Renal cortex interstitium (tissue), 11 donors: ENCODE data around the gene CCDC34. TPM values are rescaled to one million over a fixed set of nuclear protein-coding genes. Genes with fewer than 3 reads are reported as not detected.
"Not testable (repeated sequence)": the region's sequence is repeated elsewhere in the genome, so short reads cannot be mapped to it uniquely, and the experiment has no call there.

Experiments used
- DNase-seq, 11 donors: peaks; one replicate each; pipeline ENCODE4 v3.0.0-alpha.2; 2013; ENCODE audit warnings: low read depth in 9 of 11, low spot score in 4 of 11; ENCODE audit errors: extremely low read depth in 1 of 11
- polyA plus RNA-seq, 3 donors: library from polyadenylated mRNA; unstranded; fragments of 120-200 nt; gene quantifications; one replicate each; pipeline ENCODE4 v1.2.1, GENCODE V29; 2013; ENCODE audit not compliant: insufficient read length in 3 of 3

CCDC34 gene
- polyA plus RNA-seq, 3 donors = 28.1 to 34.4 (median 31.8) TPM

DNA sequence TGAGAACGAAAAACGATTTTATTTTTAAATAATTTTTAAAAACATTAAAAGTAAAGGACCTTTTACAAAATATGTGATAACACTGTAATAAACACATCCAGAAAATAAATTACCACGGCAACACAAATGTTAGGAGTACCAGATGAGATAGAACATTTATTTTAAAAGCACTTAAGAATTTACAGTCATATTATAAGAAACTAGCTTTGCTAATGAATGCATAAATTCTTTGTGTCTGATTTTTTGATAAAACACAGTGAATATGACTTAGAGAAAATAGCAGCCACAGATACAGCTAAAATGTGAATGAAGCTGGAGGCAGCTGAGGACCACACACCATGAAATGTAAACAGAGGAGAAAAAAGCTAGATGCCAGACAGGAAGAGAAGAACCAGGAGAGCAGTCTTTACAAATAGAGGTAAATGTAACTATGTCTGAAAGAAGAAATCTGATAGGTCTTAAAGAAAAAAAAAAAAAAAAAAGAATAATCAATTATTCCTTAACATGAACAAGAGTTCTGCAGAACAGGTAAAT lies 14.6 kb downstream of the CCDC34 start:
- no peak for DNase-seq

DNA sequence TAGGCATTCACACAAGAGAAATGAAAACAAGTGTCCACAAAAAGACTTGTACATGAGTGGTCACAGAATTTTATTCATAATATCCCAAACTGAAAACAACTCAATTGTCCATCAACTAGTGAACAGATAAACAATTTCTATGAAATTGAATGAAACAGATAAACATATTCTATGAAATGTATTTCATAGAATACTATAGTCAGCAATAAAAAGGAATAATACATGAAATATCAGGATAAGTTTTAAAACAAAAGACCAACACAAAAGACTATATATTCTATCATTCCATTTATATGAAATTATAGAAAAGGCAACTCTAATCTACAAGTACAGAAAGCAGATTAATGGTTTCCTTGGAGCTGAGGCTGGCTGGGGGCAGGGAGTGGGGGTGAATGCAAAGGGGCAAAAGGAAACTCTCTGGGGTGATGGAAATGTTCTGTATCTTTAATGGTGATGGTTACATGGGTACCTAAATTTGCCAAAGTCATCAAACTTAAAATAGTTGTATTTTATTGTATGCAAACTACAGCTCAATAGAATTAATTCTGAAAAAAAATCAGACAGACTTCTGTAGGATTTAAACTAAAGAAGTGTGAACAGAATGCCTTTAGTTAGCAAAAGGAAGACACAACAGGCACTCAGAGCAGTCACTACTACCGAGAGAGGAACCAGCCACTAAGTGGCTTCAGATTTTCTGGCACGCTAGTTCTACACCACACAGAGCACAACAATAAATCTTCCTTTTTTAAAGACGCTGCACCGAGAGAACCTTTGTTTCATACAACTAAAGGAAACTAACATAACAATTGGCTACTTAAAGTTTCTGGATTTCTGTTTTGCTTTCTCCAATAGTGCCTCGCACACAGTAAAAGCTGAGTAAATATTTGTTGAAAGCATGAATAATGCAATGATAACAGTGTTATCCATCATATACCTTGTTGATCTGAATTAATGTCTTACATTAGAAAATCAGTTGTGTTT lies 15.4 kb downstream of the CCDC34 start:
- no peak for DNase-seq

DNA sequence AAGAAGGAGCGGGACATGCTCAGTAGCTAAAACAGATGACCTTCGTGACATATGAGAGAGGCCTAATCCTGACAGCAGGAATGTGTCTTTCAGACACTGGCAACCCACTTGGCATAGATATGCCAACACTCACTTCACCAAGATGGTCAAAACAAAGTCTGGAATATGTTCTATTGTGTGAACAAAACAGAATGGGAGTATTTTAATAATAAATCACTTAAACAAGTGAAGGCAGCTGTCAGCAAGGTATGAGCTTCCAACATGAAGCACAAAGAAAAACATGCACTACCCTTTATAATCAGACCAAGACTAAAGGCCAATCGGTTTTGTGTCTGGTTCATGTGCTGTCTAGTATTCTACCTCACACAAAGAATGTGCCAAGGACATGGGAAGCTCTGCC lies 23.1 kb downstream of the CCDC34 start:
- no peak for DNase-seq

DNA sequence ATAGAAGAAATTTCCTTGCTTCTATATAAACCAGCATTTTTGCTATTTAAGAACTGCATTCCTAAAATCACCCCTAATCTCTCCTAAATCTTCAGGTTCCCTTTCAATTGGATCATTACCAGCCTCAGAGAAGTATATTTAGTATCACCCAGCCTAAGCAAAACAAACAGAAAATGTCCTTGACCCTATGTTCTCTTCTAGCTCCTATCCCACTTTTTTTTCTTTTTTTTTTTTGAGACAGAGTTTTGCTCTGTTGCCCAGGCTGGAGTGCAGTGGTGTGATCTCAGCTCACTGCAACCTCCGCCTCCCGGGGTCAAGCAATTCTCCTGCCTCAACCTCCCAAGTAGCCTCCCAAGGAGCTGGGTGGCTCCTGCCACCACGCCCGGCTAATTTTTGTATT lies 28.3 kb downstream of the CCDC34 start:
- not testable (repeated sequence) for DNase-seq

DNA sequence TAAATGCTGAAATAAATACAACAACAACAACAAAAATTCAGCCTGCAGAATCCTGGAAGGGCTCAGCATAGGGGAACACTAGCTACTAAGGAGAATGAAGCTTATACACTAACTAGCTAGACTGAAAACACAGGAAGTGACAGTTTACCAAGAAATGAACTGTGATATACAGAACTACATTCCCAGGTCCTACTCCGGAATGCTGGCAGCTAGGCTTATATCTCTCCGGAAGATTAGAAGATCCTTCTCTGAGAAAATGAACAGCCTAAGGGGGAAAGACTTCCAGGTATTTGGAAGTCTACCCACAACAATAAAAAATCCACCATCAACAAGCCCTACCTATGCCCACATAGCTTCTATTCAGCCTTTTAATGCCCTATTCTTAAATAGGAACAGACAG lies 31.0 kb downstream of the CCDC34 start:
- DNase-seq = no peak

DNA sequence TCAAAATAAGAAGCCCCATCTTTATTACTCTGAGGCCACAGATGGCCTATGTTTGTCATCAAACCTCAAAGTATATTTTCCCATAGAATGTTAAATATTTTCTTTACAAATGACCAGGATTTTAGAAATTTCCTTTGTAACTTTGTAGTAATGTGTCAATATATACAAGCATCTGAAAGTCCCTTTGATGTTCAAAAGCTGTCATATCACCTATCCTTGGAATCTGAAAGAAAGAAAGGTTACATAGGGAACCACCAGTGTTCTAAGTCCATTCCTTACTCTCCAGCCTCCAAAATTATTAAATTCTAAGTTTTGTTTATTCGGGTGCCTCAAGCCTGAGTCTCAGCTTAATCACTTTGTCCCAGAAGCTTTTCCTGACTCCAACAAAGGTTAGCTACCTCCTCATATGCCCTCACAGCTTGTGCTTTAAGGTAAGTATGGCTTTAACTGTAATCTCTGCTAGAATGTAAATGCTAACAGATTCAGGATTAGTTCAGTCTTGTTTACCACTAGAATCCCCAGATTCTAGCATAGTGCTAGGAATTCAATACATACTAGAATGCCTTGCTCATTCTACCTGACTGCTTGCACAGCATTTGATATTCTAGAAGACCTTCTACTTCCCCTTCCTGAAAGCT lies 32.3 kb downstream of the CCDC34 start:
- DNase-seq = no peak

DNA sequence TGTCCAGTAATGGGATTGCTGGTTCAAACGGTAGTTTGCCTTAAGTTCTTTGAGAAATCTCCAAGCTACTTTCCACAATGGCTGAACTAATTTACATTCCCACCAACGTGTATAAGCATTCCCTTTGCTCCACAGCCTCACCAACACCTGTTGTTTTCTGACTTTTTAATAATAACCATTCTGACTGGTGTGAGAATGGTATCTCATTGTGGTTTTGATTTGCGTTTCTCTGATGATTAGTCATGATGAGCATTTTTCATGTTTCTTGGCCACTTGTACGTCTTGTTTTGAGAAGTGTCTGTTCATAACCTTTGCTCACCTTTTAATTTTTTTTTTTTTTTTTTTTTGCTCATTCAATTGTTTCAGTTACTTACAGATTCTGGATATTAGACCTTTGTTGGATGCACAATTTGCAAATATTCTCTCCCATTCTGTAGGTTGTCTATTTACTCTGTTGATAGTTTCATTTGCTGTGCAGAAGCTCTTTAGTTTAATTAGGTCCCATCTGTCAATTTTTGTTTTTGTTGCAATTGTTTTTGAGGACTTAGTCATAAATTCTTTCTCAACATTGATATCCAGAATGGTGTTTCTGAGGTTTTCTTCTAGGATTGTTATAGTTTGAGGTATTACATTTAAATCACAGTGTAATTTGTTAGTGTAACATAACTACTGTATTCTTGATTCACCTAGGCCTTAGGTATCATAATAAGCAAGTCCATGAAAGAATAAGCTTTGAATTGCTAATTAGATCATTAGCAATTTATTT lies 33.0 kb downstream of the CCDC34 start:
- DNase-seq = no peak

- DNase-seq = no peak
Observed at GRCh38 chr11:27328614-27329013, 34.4 kb downstream of the CCDC34 start.

DNA sequence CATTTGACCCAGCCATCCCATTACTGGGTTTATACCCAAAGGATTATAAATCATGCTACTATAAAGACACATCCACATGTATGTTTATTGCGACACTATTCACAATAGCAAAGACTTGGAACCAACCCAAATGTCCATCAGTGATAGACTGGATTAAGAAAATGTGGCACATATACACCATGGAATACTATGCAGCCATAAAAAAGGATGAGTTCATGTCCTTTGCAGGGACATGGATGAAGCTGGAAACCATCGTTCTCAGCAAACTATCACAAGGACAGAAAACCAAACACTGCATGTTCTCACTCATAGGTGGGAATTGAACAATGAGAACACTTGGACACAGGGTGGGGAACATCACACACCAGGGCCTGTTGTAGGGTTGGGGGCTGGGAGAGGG lies 36.0 kb downstream of the CCDC34 start:
- not testable (repeated sequence) for DNase-seq

GRCh38 chr11:27322196-27322595 lies 40.8 kb downstream of the CCDC34 start:
- DNase-seq = not testable (repeated sequence)

GRCh38 chr11:27321340-27321739 lies 41.7 kb downstream of the CCDC34 start:
- DNase-seq = not testable (repeated sequence)

DNA sequence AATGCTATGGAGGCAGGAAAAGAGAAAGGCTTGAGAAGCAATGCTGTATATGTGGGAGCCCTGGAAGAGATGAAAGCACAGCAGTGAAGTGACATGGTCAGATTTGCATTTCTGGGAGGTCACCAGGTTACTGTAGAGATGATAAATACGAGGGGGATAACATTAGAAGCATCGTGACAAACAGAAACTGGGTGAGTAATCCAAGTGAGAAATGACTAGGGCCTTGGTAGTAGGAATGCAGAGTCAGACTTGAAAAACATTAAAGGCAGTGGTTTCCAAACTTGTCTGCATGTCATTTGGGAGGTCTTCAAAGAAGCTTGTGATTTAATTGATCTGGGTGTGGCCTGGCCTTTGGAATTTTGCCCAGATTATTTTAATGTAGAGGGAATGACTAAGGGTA lies 43.9 kb downstream of the CCDC34 start:
- no peak for DNase-seq

GRCh38 chr11:27317751-27318150 lies 45.3 kb downstream of the CCDC34 start:
- DNase-seq = no peak

DNA sequence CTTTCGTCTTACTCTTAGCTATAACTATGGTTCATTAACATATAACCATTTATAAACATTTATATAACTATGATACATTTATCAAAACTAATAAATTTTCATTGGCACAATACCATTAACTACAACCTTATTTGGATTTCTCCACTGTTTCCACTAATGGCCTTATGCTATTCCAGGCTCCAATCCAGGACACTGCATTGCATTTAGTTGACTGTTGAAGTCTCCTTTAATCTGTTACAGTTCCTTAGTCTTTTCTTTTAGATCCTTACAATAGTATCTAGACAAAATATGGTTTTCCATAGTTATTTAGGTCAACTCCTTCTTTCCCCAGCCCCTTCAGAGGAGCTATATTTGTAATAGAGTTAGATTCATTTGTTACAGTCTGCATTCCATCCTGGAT lies 47.2 kb downstream of the CCDC34 start:
- DNase-seq = no peak

- no peak for DNase-seq
Observed at GRCh38 chr11:27313157-27313821, 49.7 kb downstream of the CCDC34 start.

DNA sequence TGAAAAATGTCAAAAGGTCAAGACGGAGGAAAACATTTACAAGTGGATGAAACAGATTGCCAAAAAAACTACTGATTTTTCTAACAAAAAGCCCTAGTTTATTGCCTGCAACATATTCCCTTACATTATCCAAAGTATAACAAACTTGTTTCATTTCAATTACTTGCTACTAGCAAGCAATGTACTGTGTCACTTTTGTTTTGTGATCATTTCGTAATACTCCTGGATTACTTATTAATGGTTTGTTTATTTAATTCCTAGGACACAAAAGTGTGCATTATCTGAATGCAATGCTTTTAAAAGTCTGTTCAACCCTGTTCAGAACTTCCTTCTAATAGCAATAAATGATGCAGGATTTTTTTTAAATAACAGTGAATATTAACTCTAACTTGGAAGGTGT lies 50.9 kb downstream of the CCDC34 start:
- DNase-seq = no peak

GRCh38 chr11:27310707-27311106 lies 52.3 kb downstream of the CCDC34 start:
- no peak for DNase-seq

DNA sequence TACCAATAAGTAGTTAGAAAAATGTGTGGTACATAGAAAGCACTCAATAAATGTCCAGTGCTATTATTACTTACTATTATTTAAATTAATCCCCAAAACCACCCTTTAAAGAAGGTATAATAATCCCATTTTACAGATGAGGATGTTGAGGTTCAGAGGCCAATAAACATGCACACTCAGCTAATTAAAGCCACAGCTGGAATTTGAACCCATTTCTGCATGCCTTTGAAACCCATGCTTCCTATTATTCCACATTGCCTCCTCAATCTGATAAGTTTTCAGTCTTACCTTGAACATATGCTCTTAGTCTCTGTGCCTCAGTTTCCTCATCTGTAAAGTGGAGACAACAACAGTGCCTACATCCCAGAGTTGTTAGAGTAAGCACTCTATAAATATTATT lies 52.8 kb downstream of the CCDC34 start:
- no peak for DNase-seq

DNA sequence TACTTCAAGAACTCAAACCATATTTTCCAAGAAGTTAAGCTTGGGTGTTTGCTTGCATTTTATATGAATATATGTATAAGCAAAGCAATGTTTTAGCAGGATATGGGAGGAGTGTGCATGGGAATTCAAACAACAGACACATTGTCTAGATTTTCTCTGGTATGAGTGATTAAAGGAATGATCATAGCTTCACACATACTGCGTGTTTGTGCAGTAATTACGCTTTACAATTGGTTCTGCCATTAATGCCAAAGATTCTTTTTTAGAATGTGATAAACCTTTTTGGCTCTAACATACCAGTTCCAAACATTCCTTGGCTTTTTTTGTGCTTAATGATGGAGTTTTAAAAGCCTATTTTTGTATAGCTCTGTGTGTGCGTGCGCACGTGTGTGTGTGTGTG lies 54.0 kb downstream of the CCDC34 start:
- no peak for DNase-seq
